ENCODE data around the gene SORCS1.

GRCh38 chr10:106780632-106781031 is 383.9 kb downstream of the SORCS1 start:
- TF ChIP-seq ZNF331 (CRISPR knock-in tag; IDR thresholded peaks at IDR 0.05; ENCODE audit: low read depth) (no peak), REST (IDR thresholded peaks at IDR 0.05; ENCODE audit: unreplicated experiment) (no peak), CTCF (conservative IDR thresholded peaks at IDR 0.05; ENCODE audit: low read depth in 2 of 2) (no peak), EZH2 (IDR thresholded peaks at IDR 0.05; ENCODE audit: low read depth, unreplicated experiment) (no peak), ETS1 (IDR thresholded peaks at IDR 0.05) (no peak), CREB1 (CRISPR knock-in tag; IDR thresholded peaks at IDR 0.05; ENCODE audit: low read depth) (no peak), POLR2AphosphoS5 (IDR thresholded peaks at IDR 0.05; ENCODE audit: low read depth) (no peak), STAT1 (IDR thresholded peaks at IDR 0.05; ENCODE audit: unreplicated experiment) (no peak), JUNB (IDR thresholded peaks at IDR 0.05; ENCODE audit: unreplicated experiment) (no peak)

All from GM23338 (cell line).